VCaP (cell line): ENCODE measurements around the gene GTF2F1.
"Not testable (repeated sequence)": the region's sequence is repeated elsewhere in the genome, so short reads cannot be mapped to it uniquely, and the experiment has no call there.

Source experiments
- H3K27ac ChIP-seq: fragments of 450-650 bp; 2 replicates; pipeline ENCODE4 v1.5.1; 2017
- TF ChIP-seq, protein P1 (sequence below): fragments of 450-650 bp; conservative IDR thresholded peaks from 2 replicates; pipeline ENCODE4 v1.5.1; 2017; ENCODE audit warnings: mild to moderate bottlenecking, moderate library complexity

The GTF2F1 gene

DNA sequence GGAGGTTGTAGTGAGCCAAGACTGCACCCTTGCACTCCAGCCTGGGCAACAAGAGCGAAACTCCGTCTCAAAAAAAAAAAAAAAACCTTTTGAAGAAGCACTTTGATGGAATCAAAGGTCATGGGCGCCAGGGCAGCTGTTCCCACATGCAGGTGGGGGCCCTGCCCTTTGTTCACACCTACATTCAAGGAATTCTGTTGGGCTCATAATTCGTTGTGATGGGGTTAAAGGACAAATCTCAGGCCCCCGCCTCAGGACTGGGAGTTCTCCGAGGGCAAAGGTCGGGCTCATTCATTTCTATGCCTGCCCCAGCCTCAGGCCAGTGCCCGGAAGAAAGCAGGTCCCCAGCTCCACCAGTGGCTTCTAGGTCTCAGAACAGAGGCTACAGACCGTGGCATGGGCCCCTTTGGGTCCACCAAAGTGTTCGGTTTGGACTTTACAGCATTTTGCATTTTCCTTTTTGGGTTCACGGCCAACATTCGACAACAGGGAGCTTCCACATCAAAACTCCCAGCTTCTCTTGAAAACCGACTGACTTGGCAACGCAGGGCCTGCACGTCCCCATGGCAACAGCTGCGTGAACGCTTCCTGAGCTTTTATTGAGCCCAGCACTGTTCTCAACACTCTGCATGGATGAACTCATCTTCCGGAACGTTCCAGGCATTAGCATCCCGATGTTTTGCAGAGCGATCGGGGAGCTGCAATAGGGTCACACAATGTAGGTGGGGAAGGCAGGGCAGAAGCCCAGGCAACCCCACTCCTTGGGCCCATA lies 10.1 kb upstream of the GTF2F1 start:
- TF ChIP-seq, protein P1, sequence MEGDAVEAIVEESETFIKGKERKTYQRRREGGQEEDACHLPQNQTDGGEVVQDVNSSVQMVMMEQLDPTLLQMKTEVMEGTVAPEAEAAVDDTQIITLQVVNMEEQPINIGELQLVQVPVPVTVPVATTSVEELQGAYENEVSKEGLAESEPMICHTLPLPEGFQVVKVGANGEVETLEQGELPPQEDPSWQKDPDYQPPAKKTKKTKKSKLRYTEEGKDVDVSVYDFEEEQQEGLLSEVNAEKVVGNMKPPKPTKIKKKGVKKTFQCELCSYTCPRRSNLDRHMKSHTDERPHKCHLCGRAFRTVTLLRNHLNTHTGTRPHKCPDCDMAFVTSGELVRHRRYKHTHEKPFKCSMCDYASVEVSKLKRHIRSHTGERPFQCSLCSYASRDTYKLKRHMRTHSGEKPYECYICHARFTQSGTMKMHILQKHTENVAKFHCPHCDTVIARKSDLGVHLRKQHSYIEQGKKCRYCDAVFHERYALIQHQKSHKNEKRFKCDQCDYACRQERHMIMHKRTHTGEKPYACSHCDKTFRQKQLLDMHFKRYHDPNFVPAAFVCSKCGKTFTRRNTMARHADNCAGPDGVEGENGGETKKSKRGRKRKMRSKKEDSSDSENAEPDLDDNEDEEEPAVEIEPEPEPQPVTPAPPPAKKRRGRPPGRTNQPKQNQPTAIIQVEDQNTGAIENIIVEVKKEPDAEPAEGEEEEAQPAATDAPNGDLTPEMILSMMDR: no peak
- H3K27ac ChIP-seq: no peak overlapping the region

DNA sequence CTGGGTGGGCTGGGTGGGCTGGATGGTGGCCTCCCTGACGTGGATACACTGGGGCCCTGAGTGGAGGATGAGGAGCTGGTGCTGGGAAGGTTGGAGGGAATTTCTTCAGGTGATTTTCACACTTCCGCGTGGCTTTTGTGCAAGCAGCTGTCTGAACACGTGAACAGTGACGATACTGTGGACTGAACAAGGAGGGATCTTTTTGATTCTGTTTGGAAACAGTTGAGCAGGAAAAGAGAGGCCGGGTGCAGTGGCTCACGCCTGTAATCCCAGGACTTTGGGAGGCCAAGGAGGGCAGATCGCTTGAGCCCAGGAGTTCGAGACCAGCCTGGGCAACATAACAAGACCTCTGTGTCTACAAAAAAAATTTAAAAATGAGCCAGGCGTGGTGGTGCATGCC lies 9.1 kb upstream of the GTF2F1 start:
- no peak overlapping the region for H3K27ac ChIP-seq
- TF ChIP-seq, protein P1: no peak

- not testable (repeated sequence) for H3K27ac ChIP-seq
Measured at GRCh38 chr19:6400062-6400944, 7.3 kb upstream of the GTF2F1 start.

GRCh38 chr19:6396305-6396704 lies 3.3 kb upstream of the GTF2F1 start:
- H3K27ac ChIP-seq: no peak overlapping the region
- TF ChIP-seq, protein P1: no peak

DNA sequence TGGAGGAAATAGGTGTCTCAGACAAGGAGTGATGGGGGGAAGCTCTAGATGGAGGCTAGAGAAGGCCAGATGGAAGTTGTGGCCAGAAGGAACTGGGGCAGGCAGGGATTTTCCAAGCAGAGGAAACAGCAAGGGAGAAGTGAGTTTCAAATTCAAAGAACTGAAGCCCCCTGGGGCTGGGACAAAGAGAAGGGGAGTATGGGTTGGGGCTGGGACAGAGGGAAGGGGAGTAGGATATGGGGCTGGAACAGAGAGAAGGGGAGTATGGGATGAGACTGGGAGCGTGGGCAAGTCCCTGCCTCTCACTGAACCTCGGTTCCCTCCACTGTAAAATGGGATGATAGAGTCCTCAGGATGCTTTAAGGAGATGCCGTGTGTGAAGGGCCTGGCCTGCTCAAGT lies 1.9 kb upstream of the GTF2F1 start:
- TF ChIP-seq, protein P1: no peak
- no peak overlapping the region for H3K27ac ChIP-seq

DNA sequence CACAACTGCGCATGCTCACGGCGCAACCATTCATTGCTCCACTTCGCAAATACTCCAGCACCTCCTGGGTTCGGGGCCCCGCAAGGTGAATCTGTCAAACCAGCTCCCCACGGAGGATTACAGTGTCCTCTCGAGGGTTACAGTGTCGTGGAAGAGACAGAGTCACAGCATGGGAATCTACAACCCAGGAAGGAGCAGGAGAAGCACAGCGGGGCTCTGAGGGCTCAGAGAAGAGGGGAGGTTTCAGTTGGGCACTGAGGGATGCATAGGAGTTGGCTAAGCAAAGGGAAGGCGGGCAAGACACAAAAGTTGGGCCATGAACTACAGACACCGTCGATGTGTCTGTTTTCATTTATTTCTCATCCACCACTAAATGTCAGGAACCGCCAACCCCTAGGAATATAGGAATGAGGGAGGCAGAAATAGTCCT lies 1.0 kb upstream of the GTF2F1 start:
- peak overlapping the region; percentile 86 for H3K27ac ChIP-seq
- TF ChIP-seq, protein P1: no peak

DNA sequence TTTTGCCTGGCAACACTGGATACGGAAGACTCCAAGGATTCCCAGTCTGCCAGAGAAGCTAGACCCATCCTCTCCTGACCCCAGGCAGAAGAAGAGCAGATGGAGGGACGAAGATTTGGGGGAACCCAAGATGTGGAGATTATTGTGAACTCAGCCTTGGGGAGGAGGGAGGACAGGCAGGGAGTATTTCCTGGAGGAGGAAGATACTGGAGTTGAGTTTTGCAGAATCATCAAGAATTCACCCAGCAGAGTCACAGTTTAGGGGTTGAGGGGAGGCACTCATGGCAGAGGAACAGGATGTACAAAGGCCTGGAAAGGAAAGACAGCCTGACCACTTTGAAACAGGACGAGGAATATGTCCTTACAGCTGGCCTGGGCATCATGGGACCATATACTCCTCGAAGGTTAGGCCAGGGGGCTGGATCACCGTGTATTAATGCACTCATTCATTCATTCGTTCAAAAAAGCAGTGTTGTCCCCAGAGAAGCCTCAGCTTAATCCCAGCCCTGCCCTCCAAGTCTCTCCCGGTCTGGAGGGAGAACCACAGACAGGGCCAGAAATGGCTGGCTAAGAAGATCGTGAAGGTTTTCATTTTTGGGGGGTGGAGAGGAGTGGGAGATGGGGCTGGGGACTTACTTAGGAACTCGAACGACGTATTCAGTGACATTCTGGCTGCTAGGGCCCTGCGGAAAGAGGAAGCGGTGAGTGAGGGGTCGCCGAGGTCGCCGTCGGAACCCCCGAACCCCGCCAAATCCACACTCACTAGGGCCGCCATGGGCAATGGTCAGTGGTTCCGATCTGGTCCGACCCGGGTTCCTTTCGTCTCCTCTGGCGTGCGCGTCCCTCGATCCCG lies 517 bp downstream of the GTF2F1 start:
- peak overlapping the region; percentile 86 for H3K27ac ChIP-seq
- TF ChIP-seq, protein P1: no peak
